ENCODE measurements around the gene USPL1.

USPL1 gene

DNA sequence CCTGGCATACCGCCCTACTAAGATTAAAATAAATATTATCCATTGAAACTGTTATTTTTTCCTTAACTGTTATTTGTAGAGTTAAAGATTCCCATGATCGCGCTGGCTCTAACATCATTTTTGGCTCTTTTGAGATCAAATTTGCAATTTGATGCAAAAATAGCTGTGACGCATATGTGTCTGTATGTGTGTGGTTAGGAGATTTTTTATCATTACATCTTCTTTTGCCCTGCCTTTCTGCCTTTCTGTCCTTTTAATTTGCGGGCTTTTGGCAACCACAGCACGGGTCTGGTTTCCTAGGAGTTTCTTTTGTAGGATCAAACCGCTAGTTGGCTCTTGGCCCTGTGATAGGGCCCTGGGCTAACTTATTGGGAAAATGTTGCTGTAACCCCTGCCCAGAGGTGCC lies 80.3 kb downstream of the USPL1 start:
- no peak for TF ChIP-seq TAF1 (IDR thresholded peaks at IDR 0.05; ENCODE audit: low read depth, low read length)
- TF ChIP-seq PAX5 (IDR thresholded peaks at IDR 0.05; ENCODE audit: insufficient read depth, low read length, severe bottlenecking) = no peak
- no peak for TF ChIP-seq POLR2AphosphoS5 (IDR thresholded peaks at IDR 0.05; ENCODE audit: low read depth, low read length)
- TF ChIP-seq POLR2A (IDR thresholded peaks at IDR 0.05; ENCODE audit: low read depth, low read length) = no peak
- no peak for TF ChIP-seq SPI1 (IDR thresholded peaks at IDR 0.05; ENCODE audit: low read depth, low read length)
- no peak for TF ChIP-seq POU2F2 (IDR thresholded peaks at IDR 0.05; ENCODE audit: low read depth, low read length)
- DNase-seq (ENCODE audit: insufficient read length, low spot score) = no peak
- FAIRE-seq = no peak

- FAIRE-seq (no peak), DNase-seq (ENCODE audit: insufficient read length, low spot score) (no peak)
- TF ChIP-seq SPI1 (IDR thresholded peaks at IDR 0.05; ENCODE audit: low read depth, low read length) = no peak
- TF ChIP-seq POLR2A (IDR thresholded peaks at IDR 0.05; ENCODE audit: low read depth, low read length) = no peak
- TF ChIP-seq TAF1 (IDR thresholded peaks at IDR 0.05; ENCODE audit: low read depth, low read length) = no peak
- no peak for TF ChIP-seq POLR2AphosphoS5 (IDR thresholded peaks at IDR 0.05; ENCODE audit: low read depth, low read length)
- no peak for TF ChIP-seq PAX5 (IDR thresholded peaks at IDR 0.05; ENCODE audit: insufficient read depth, low read length, severe bottlenecking)
- TF ChIP-seq POU2F2 (IDR thresholded peaks at IDR 0.05; ENCODE audit: low read depth, low read length) = no peak
Observed at GRCh38 chr13:30698488-30699005, 80.8 kb downstream of the USPL1 start.

DNA sequence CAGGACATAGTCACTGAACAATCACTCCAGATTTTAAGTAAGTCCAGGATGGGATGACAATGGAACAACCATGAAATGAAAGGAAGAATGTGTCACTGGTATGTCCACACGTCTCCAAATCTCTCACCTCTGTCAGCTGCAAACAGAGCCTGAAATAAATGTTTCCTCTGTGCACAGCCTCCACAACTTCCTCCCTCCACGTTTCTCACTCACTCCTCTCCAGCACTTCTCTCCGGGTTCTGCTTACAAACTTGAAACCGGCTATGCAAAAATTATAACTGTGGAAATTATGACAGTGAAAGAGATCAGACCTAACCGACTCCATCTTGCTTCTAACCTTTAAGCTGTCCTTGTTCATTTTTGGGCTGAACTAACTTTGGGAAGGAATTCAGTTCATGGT lies 82.6 kb downstream of the USPL1 start:
- FAIRE-seq (no peak), DNase-seq (ENCODE audit: insufficient read length, low spot score) (no peak)
- TF ChIP-seq TAF1 (IDR thresholded peaks at IDR 0.05; ENCODE audit: low read depth, low read length) (no peak), POLR2A (IDR thresholded peaks at IDR 0.05; ENCODE audit: low read depth, low read length) (no peak), POLR2AphosphoS5 (IDR thresholded peaks at IDR 0.05; ENCODE audit: low read depth, low read length) (no peak), POU2F2 (IDR thresholded peaks at IDR 0.05; ENCODE audit: low read depth, low read length) (no peak), PAX5 (IDR thresholded peaks at IDR 0.05; ENCODE audit: insufficient read depth, low read length, severe bottlenecking) (no peak), SPI1 (IDR thresholded peaks at IDR 0.05; ENCODE audit: low read depth, low read length) (no peak)

DNA sequence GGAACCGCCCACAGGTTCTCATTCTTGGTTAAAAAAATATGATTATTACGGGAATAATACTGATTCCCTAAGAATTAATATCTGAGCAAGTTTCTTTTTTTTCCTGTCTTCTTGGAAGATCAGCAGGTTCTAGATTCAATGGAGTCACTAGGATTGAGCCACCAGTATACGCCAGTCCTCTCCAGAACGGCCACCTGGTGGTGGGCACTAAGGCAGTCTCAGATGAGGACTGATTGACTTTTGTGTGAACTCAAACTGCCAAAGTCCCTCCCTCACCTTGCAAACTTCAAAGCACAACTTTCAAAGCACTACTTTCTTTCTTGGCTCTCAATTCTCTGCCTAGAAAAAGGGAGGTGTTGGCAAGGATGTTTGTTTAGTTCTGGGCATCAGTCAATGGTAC lies 84.3 kb downstream of the USPL1 start:
- TF ChIP-seq POLR2A (IDR thresholded peaks at IDR 0.05; ENCODE audit: low read depth, low read length) (no peak), POLR2AphosphoS5 (IDR thresholded peaks at IDR 0.05; ENCODE audit: low read depth, low read length) (no peak), TAF1 (IDR thresholded peaks at IDR 0.05; ENCODE audit: low read depth, low read length) (no peak), SPI1 (IDR thresholded peaks at IDR 0.05; ENCODE audit: low read depth, low read length) (no peak), POU2F2 (IDR thresholded peaks at IDR 0.05; ENCODE audit: low read depth, low read length) (no peak), PAX5 (IDR thresholded peaks at IDR 0.05; ENCODE audit: insufficient read depth, low read length, severe bottlenecking) (no peak)
- no peak for FAIRE-seq
- no peak for DNase-seq (ENCODE audit: insufficient read length, low spot score)

DNA sequence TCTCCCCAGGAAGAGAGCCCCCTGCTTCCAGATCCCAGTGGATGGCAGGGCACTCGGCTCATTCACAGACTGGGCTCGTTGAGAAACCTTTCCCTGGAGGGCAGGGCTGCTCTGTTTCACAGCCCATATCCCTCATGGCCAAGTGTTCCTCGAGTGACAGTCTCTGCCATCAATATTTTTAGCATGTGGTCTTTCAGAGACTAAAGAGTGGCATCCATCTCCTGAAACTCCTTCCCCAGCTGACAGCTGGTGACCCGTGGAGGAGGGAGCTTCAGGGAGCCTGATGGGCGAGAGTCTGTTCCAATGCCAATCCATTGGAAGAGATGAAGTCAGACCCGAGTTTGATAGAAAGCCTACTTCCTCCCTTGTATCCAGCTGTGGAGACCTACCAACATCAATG lies 86.9 kb downstream of the USPL1 start:
- FAIRE-seq = no peak

DNA sequence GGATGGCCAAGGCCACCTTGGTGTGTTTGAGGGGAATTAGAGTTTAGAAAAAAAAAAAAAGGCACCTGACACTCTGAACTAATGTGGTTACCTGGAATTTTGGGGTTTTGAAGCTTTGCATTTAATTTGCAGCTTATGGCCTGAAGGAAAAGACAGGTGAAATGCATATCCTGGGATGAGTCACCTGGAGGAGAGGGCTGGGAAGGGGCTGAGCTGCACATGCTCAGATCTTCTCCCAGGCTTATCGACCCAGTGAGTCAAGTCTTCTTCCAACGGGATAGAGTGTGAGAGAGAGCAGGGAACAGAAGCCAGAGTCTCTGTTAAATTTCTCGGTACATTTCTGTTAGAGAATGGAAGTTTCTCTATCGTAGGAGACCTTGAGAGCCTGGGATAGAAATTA lies 88.0 kb downstream of the USPL1 start:
- TF ChIP-seq SPI1 (IDR thresholded peaks at IDR 0.05; ENCODE audit: low read depth, low read length) = no peak
- no peak for TF ChIP-seq PAX5 (IDR thresholded peaks at IDR 0.05; ENCODE audit: insufficient read depth, low read length, severe bottlenecking)
- FAIRE-seq = no peak
- no peak for DNase-seq (ENCODE audit: insufficient read length, low spot score)

More for the DNA sequence above, 86.9 kb downstream of the USPL1 start:
- no peak for TF ChIP-seq TAF1 (IDR thresholded peaks at IDR 0.05; ENCODE audit: low read depth, low read length)
- TF ChIP-seq PAX5 (IDR thresholded peaks at IDR 0.05; ENCODE audit: insufficient read depth, low read length, severe bottlenecking) = no peak
- TF ChIP-seq POLR2AphosphoS5 (IDR thresholded peaks at IDR 0.05; ENCODE audit: low read depth, low read length) = no peak
- no peak for TF ChIP-seq SPI1 (IDR thresholded peaks at IDR 0.05; ENCODE audit: low read depth, low read length)
- TF ChIP-seq POU2F2 (IDR thresholded peaks at IDR 0.05; ENCODE audit: low read depth, low read length) = no peak
- no peak for TF ChIP-seq POLR2A (IDR thresholded peaks at IDR 0.05; ENCODE audit: low read depth, low read length)
- DNase-seq (ENCODE audit: insufficient read length, low spot score) = no peak

DNA sequence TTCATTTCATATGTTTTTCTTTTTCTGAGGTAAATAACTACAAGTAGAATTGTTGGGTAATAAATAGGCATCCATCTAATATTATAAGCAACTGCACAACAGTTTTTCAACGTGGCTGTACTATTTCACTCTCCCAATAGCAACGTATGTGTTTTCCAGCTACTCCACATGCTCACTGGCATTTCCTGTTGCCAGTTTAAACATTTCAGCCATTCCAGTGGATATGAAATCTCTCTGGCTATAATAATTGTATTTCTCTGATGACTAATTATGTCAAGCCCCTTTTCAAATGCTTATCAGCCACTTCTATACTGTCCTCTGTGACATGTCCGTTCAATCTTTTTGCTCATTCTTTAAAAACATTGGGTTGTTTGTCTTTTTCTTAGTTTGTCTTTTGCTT lies 90.8 kb downstream of the USPL1 start:
- TF ChIP-seq POLR2AphosphoS5 (IDR thresholded peaks at IDR 0.05; ENCODE audit: low read depth, low read length) (no peak), SPI1 (IDR thresholded peaks at IDR 0.05; ENCODE audit: low read depth, low read length) (no peak), TAF1 (IDR thresholded peaks at IDR 0.05; ENCODE audit: low read depth, low read length) (no peak), POU2F2 (IDR thresholded peaks at IDR 0.05; ENCODE audit: low read depth, low read length) (no peak), POLR2A (IDR thresholded peaks at IDR 0.05; ENCODE audit: low read depth, low read length) (no peak), PAX5 (IDR thresholded peaks at IDR 0.05; ENCODE audit: insufficient read depth, low read length, severe bottlenecking) (no peak)
- DNase-seq (ENCODE audit: insufficient read length, low spot score) (no peak), FAIRE-seq (no peak)
